ENCODE results near the gene MALSU1. TPM values are rescaled to one million over a fixed set of nuclear protein-coding genes. Genes with fewer than 3 reads are reported as not detected.

The MALSU1 gene
- total and polyA plus RNA-seq, 4 experiments from 2014 or later, result 39.3 to 82.5 (median 51.3) TPM

DNA sequence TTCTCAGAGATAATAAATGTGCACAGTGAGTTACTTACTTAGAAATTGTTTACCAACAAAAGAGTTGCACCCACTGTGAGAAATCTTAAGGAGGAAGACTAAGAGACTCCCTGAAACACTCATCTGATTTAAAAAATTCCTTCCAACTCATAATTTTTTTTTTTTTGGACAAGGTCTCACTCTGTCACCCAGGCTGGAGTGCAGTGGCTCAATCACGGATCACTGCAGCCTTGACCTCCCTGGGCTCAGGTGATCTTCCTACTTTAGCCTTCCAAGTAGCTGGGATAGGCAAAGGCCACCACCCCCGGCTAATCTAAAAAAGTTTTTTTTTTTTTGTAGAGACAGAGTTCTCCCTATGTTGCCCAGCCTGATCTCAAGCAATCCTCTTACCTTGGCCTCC lies 36.0 kb downstream of the MALSU1 start:
- H3K4me3 ChIP-seq (ENCODE audit: low read length in 2 of 2), result no peak overlapping the region
- H3K4me1 ChIP-seq (ENCODE audit: insufficient read depth, low read length), result no peaks in the 10 kb centered on the region
- peaks cover 0 to 4% (median under 1%) of the 10 kb centered on the region in 8 donors for H3K9me3 Mint-ChIP-seq
- no peak overlapping the region for H3K27ac ChIP-seq (ENCODE audit: low read depth, low read length)
- ChIA-PET CTCF (ENCODE audit: partially characterized antibody) (interaction anchor here (1.1 to 3.2 kb wide), 2 partner anchors 12 to 23 kb away, joined by 3 to 12 read pairs; no protein-coding TSS in a partner anchor), POLR2A (ENCODE audit: partially characterized antibody) (no interaction called here)
- H3K27me3 ChIP-seq (ENCODE audit: insufficient read depth, low read length), result no peaks in the 10 kb centered on the region
- H3K27ac Mint-ChIP-seq, result no peak overlapping the region
- no peaks in the 10 kb centered on the region for H3K9me3 ChIP-seq (ENCODE audit: control insufficient read depth in 1 of 2, low read length in 2 of 2)
- no peaks in the 10 kb centered on the region for H3K36me3 Mint-ChIP-seq
- no peak for DNase-seq
- no peaks in the 10 kb centered on the region for H3K4me1 Mint-ChIP-seq
- intact Hi-C loops (cut with micrococcal nuclease), result no loop called here
- H3K27me3 Mint-ChIP-seq, result peaks cover 1 to 9% of the 10 kb centered on the region in 2 donors
- H3K4me3 Mint-ChIP-seq, result no peak overlapping the region
- H3K36me3 ChIP-seq (ENCODE audit: insufficient read depth, low read length), result no peaks in the 10 kb centered on the region

GRCh38 chr7:23335621-23336020 lies 36.5 kb downstream of the MALSU1 start:
- Histone ChIP-seq H3K27me3 (ENCODE audit: insufficient read depth, low read length) (no peaks in the 10 kb centered on the region), H3K36me3 (ENCODE audit: insufficient read depth, low read length) (no peaks in the 10 kb centered on the region), H3K4me1 (ENCODE audit: insufficient read depth, low read length) (no peaks in the 10 kb centered on the region), H3K27ac (ENCODE audit: low read depth, low read length) (no peak overlapping the region), H3K4me3 (ENCODE audit: low read length in 2 of 2) (no peak overlapping the region), H3K9me3 (ENCODE audit: control insufficient read depth in 1 of 2, low read length in 2 of 2) (no peaks in the 10 kb centered on the region)
- no peak overlapping the region for H3K4me3 Mint-ChIP-seq
- no peak for DNase-seq
- ChIA-PET CTCF (ENCODE audit: partially characterized antibody) (interaction anchor here (1.1 to 3.2 kb wide), 2 partner anchors 12 to 23 kb away, joined by 3 to 12 read pairs; no protein-coding TSS in a partner anchor), POLR2A (ENCODE audit: partially characterized antibody) (no interaction called here)
- H3K4me1 Mint-ChIP-seq, result no peaks in the 10 kb centered on the region
- no peak overlapping the region for H3K27ac Mint-ChIP-seq
- H3K36me3 Mint-ChIP-seq, result no peaks in the 10 kb centered on the region
- H3K9me3 Mint-ChIP-seq, result peaks cover 0 to 4% (median under 1%) of the 10 kb centered on the region in 8 donors
- intact Hi-C loops (cut with micrococcal nuclease), result no loop called here
- H3K27me3 Mint-ChIP-seq, result peaks cover 1 to 9% of the 10 kb centered on the region in 2 donors

DNA sequence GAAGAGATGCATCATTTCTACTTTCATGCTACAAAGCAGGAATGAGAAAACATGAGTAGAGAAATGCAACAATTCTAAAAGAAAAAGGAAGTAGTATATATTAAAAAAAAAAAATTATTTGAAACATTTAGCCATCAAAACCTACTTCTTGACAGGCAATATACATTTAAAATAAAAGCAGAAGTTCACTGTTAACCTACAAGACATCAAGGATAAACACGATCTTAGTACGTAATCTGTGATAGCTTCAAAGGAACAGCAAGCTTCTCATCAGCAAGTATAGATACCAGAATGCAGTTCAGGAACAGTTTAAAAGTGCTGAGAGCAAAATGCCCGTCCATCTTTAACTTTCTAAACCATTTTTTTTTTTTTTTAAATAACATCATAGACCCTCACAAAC lies 36.9 kb downstream of the MALSU1 start:
- Histone ChIP-seq H3K36me3 (ENCODE audit: insufficient read depth, low read length) (no peaks in the 10 kb centered on the region), H3K27me3 (ENCODE audit: insufficient read depth, low read length) (no peaks in the 10 kb centered on the region), H3K27ac (ENCODE audit: low read depth, low read length) (no peak overlapping the region), H3K4me1 (ENCODE audit: insufficient read depth, low read length) (no peaks in the 10 kb centered on the region), H3K4me3 (ENCODE audit: low read length in 2 of 2) (no peak overlapping the region), H3K9me3 (ENCODE audit: control insufficient read depth in 1 of 2, low read length in 2 of 2) (no peaks in the 10 kb centered on the region)
- no peak for DNase-seq
- H3K27me3 Mint-ChIP-seq, result peaks cover 1 to 9% of the 10 kb centered on the region in 2 donors
- peaks cover 0 to 4% (median under 1%) of the 10 kb centered on the region in 8 donors for H3K9me3 Mint-ChIP-seq
- H3K4me1 Mint-ChIP-seq, result no peaks in the 10 kb centered on the region
- CTCF ChIA-PET (ENCODE audit: partially characterized antibody), result interaction anchor here (1.1 to 3.2 kb wide), 2 partner anchors 11 to 22 kb away, joined by 3 to 12 read pairs; no protein-coding TSS in a partner anchor
- POLR2A ChIA-PET (ENCODE audit: partially characterized antibody), result no interaction called here
- H3K27ac Mint-ChIP-seq, result no peak overlapping the region
- intact Hi-C loops (cut with micrococcal nuclease), result no loop called here
- H3K36me3 Mint-ChIP-seq, result no peaks in the 10 kb centered on the region
- no peak overlapping the region for H3K4me3 Mint-ChIP-seq

- intact Hi-C loops (cut with micrococcal nuclease), result no loop called here
- peaks cover 0 to 4% (median under 1%) of the 10 kb centered on the region in 8 donors for H3K9me3 Mint-ChIP-seq
- Histone ChIP-seq H3K9me3 (ENCODE audit: control insufficient read depth in 1 of 2, low read length in 2 of 2) (no peaks in the 10 kb centered on the region), H3K4me1 (ENCODE audit: insufficient read depth, low read length) (no peaks in the 10 kb centered on the region), H3K36me3 (ENCODE audit: insufficient read depth, low read length) (no peaks in the 10 kb centered on the region), H3K4me3 (ENCODE audit: low read length in 2 of 2) (no peak overlapping the region), H3K27ac (ENCODE audit: low read depth, low read length) (no peak overlapping the region), H3K27me3 (ENCODE audit: insufficient read depth, low read length) (no peaks in the 10 kb centered on the region)
- POLR2A ChIA-PET (ENCODE audit: partially characterized antibody), result no interaction called here
- no peak for DNase-seq
- no peaks in the 10 kb centered on the region for H3K36me3 Mint-ChIP-seq
- no peaks in the 10 kb centered on the region for H3K4me1 Mint-ChIP-seq
- CTCF ChIA-PET (ENCODE audit: partially characterized antibody), result interaction anchor here (3.2 kb wide), 1 partner anchor 22 kb away, joined by 12 read pairs; no protein-coding TSS in a partner anchor
- peaks cover 1 to 8% of the 10 kb centered on the region in 2 donors for H3K27me3 Mint-ChIP-seq
- no peak overlapping the region for H3K4me3 Mint-ChIP-seq
- no peak overlapping the region for H3K27ac Mint-ChIP-seq
Observed at GRCh38 chr7:23336799-23337283, 37.7 kb downstream of the MALSU1 start.

DNA sequence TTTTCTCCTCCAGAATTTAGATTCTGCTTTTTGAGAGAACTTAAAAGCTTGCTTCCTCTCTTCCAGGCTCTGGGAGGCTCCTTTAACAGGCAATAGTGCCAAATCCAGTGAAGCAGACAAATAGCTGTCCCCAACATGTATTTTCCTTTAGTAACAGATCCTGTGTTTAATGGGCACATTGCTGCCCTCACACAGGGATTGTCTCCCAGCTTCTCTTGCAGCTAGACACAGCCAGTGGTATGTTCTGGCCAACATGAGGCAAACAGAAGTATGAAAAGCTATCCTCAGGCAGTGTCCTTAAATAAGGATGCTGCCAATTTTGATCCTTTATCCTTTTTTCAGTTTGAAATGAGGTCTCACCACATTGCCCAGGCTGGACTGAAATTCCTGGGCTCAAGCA lies 38.2 kb downstream of the MALSU1 start:
- Histone ChIP-seq H3K9me3 (ENCODE audit: control insufficient read depth in 1 of 2, low read length in 2 of 2) (no peaks in the 10 kb centered on the region), H3K4me3 (ENCODE audit: low read length in 2 of 2) (no peak overlapping the region), H3K27ac (ENCODE audit: low read depth, low read length) (no peak overlapping the region), H3K27me3 (ENCODE audit: insufficient read depth, low read length) (no peaks in the 10 kb centered on the region), H3K4me1 (ENCODE audit: insufficient read depth, low read length) (no peaks in the 10 kb centered on the region), H3K36me3 (ENCODE audit: insufficient read depth, low read length) (no peaks in the 10 kb centered on the region)
- Mint-ChIP-seq H3K36me3 (no peaks in the 10 kb centered on the region), H3K4me3 (no peak overlapping the region), H3K4me1 (no peaks in the 10 kb centered on the region), H3K27ac (peak overlapping the region in 1 of 7 donors; percentile 66), H3K9me3 (peaks cover 0 to 4% (median under 1%) of the 10 kb centered on the region in 8 donors), H3K27me3 (peaks cover 1 to 8% of the 10 kb centered on the region in 2 donors)
- no peak for DNase-seq
- ChIA-PET POLR2A (ENCODE audit: partially characterized antibody) (no interaction called here), CTCF (ENCODE audit: partially characterized antibody) (interaction anchor here (3.2 kb wide), 1 partner anchor 21 kb away, joined by 12 read pairs; no protein-coding TSS in a partner anchor)
- intact Hi-C loops (cut with micrococcal nuclease), result no loop called here

- ChIA-PET CTCF (ENCODE audit: partially characterized antibody) (interaction anchor here (3.2 kb wide), 1 partner anchor 20 kb away, joined by 12 read pairs; no protein-coding TSS in a partner anchor), POLR2A (ENCODE audit: partially characterized antibody) (no interaction called here)
- peaks cover 1 to 5% of the 10 kb centered on the region in 2 donors for H3K27me3 Mint-ChIP-seq
- no peaks in the 10 kb centered on the region for H3K4me1 ChIP-seq (ENCODE audit: insufficient read depth, low read length)
- no peaks in the 10 kb centered on the region for H3K36me3 ChIP-seq (ENCODE audit: insufficient read depth, low read length)
- H3K4me3 ChIP-seq (ENCODE audit: low read length in 2 of 2), result no peak overlapping the region
- H3K4me3 Mint-ChIP-seq, result no peak overlapping the region
- no peaks in the 10 kb centered on the region for H3K9me3 ChIP-seq (ENCODE audit: control insufficient read depth in 1 of 2, low read length in 2 of 2)
- H3K4me1 Mint-ChIP-seq, result no peaks in the 10 kb centered on the region
- no peak overlapping the region for H3K27ac Mint-ChIP-seq
- H3K9me3 Mint-ChIP-seq, result peaks cover 0 to 4% (median under 1%) of the 10 kb centered on the region in 8 donors
- H3K36me3 Mint-ChIP-seq, result no peaks in the 10 kb centered on the region
- no peaks in the 10 kb centered on the region for H3K27me3 ChIP-seq (ENCODE audit: insufficient read depth, low read length)
- no peak for DNase-seq
- intact Hi-C loops (cut with micrococcal nuclease), result no loop called here
- no peak overlapping the region for H3K27ac ChIP-seq (ENCODE audit: low read depth, low read length)
Observed at GRCh38 chr7:23338439-23338838, 39.3 kb downstream of the MALSU1 start.

GRCh38 chr7:23338863-23339262 lies 39.7 kb downstream of the MALSU1 start:
- CTCF ChIA-PET (ENCODE audit: partially characterized antibody), result interaction anchor here (0.6 kb wide), 1 partner anchor 75 kb away, joined by 3 read pairs; no protein-coding TSS in a partner anchor
- POLR2A ChIA-PET (ENCODE audit: partially characterized antibody), result no interaction called here
- Histone ChIP-seq H3K27ac (ENCODE audit: low read depth, low read length) (no peak overlapping the region), H3K9me3 (ENCODE audit: control insufficient read depth in 1 of 2, low read length in 2 of 2) (no peaks in the 10 kb centered on the region), H3K4me3 (ENCODE audit: low read length in 2 of 2) (no peak overlapping the region), H3K27me3 (ENCODE audit: insufficient read depth, low read length) (no peaks in the 10 kb centered on the region), H3K4me1 (ENCODE audit: insufficient read depth, low read length) (no peaks in the 10 kb centered on the region), H3K36me3 (ENCODE audit: insufficient read depth, low read length) (no peaks in the 10 kb centered on the region)
- Mint-ChIP-seq H3K27ac (no peak overlapping the region), H3K27me3 (peaks cover 1 to 4% of the 10 kb centered on the region in 2 donors), H3K36me3 (no peaks in the 10 kb centered on the region), H3K9me3 (peaks cover 0 to 4% (median under 1%) of the 10 kb centered on the region in 8 donors), H3K4me1 (no peaks in the 10 kb centered on the region), H3K4me3 (no peak overlapping the region)
- intact Hi-C loops (cut with micrococcal nuclease), result no loop called here
- DNase-seq, result no peak
